Liver (tissue), 9 donors: Measurements from ENCODE around the gene TCEA2. TPM values are rescaled to one million over a fixed set of nuclear protein-coding genes. Genes with fewer than 3 reads are reported as not detected.

Source experiments
- DNase-seq: peaks from one replicate; pipeline ENCODE4 v3.0.0-alpha.2; 2017; ENCODE audit warnings: low spot score
- H3K27ac ChIP-seq, 2 donors: one replicate each; pipeline ENCODE4 v1.7.0; 2013; ENCODE audit warnings: inconsistent platforms in 2 of 2, low read length in 2 of 2, control low read depth in 1 of 2, low read depth in 1 of 2, mild to moderate bottlenecking in 1 of 2
- H3K27me3 ChIP-seq, 4 donors: one replicate each; pipeline versions ENCODE4 v1.6.1 to v1.7.0; 2013; ENCODE audit warnings: low read length in 3 of 4, inconsistent platforms in 1 of 4, mild to moderate bottlenecking in 1 of 4, moderate library complexity in 1 of 4; ENCODE audit not compliant: control insufficient read depth in 4 of 4, insufficient read depth in 4 of 4
- H3K36me3 ChIP-seq, 4 donors: one replicate each; pipeline versions ENCODE4 v1.6.1 to v1.7.0; 2013; ENCODE audit warnings: low read length in 3 of 4, mild to moderate bottlenecking in 3 of 4, low read depth in 1 of 4, moderate library complexity in 1 of 4; ENCODE audit not compliant: control insufficient read depth in 4 of 4, insufficient read depth in 3 of 4
- H3K4me1 ChIP-seq, 4 donors: one replicate each; pipeline versions ENCODE4 v1.6.1 to v1.7.0; 2013; ENCODE audit warnings: low read length in 3 of 4, mild to moderate bottlenecking in 3 of 4, moderate library complexity in 1 of 4; ENCODE audit not compliant: control insufficient read depth in 4 of 4, insufficient read depth in 4 of 4
- H3K4me3 ChIP-seq, 3 donors: one replicate each; pipeline versions ENCODE4 v1.6.1 to v1.7.0; 2013; ENCODE audit warnings: low read length in 3 of 3, control low read depth in 1 of 3, low read depth in 1 of 3, mild to moderate bottlenecking in 1 of 3
- H3K9ac ChIP-seq, 2 donors: one replicate each; pipeline ENCODE4 v1.7.0; 2013; ENCODE audit warnings: low read length in 2 of 2, mild to moderate bottlenecking in 2 of 2, moderate library complexity in 2 of 2, control low read depth in 1 of 2, low read depth in 1 of 2
- H3K9me3 ChIP-seq, 4 donors: one replicate each; pipeline versions ENCODE4 v1.6.1 to v1.7.0; 2013; ENCODE audit warnings: low read length in 3 of 4; ENCODE audit not compliant: control insufficient read depth in 4 of 4
- ATF3 ChIP-seq: IDR thresholded peaks from 2 replicates; pipeline ENCODE4 v1.6.1; 2016; ENCODE audit warnings: antibody characterized with exemption
- CTCF ChIP-seq: fragments of 150-350 bp; IDR thresholded peaks from 2 replicates; pipeline ENCODE4 v1.5.1; 2017; ENCODE audit warnings: improper control_type of control experiment, low read depth, low read length; ENCODE audit not compliant: missing input control
- EGR1 ChIP-seq, 2 donors: IDR thresholded peaks; 2 replicates each; pipeline ENCODE4 v1.6.1; 2016 to 2018; ENCODE audit warnings: antibody characterized with exemption in 2 of 2, low read depth in 2 of 2
- FOXA1 ChIP-seq: IDR thresholded peaks from 2 replicates; pipeline ENCODE4 v1.6.1; 2016; ENCODE audit warnings: antibody characterized with exemption
- FOXA2 ChIP-seq: IDR thresholded peaks from 2 replicates; pipeline ENCODE4 v1.6.1; 2016; ENCODE audit warnings: antibody characterized with exemption
- GABPA ChIP-seq, 2 donors: IDR thresholded peaks in 1 of 2; conservative IDR thresholded peaks in 1 of 2; 2 replicates each; pipeline ENCODE4 v1.6.1; 2016; ENCODE audit warnings: antibody characterized with exemption in 2 of 2, mild to moderate bottlenecking in 1 of 2, moderate library complexity in 1 of 2
- HNF4A ChIP-seq, 2 donors: conservative IDR thresholded peaks; 2 replicates each; pipeline ENCODE4 v1.6.1; 2016; ENCODE audit warnings: antibody characterized with exemption in 2 of 2, mild to moderate bottlenecking in 2 of 2
- HNF4G ChIP-seq: IDR thresholded peaks from 2 replicates; pipeline ENCODE4 v1.6.1; 2016; ENCODE audit warnings: antibody characterized with exemption
- JUND ChIP-seq, 2 donors: IDR thresholded peaks; 2 replicates each; pipeline ENCODE4 v1.6.1; 2016; ENCODE audit warnings: antibody characterized with exemption in 2 of 2
- NR2F2 ChIP-seq: IDR thresholded peaks from 2 replicates; pipeline ENCODE4 v1.6.1; 2016; ENCODE audit warnings: antibody characterized with exemption
- RAD21 ChIP-seq, 2 donors: IDR thresholded peaks; 2 replicates each; pipeline ENCODE4 v1.6.1; 2016; ENCODE audit warnings: antibody characterized with exemption in 2 of 2, mild to moderate bottlenecking in 2 of 2
- REST ChIP-seq: IDR thresholded peaks from 2 replicates; pipeline ENCODE4 v1.6.1; 2016; ENCODE audit warnings: antibody characterized with exemption, mild to moderate bottlenecking
- RXRA ChIP-seq, 2 donors: IDR thresholded peaks; 2 replicates each; pipeline ENCODE4 v1.6.1; 2017 to 2018; ENCODE audit warnings: antibody characterized with exemption in 2 of 2, mild to moderate bottlenecking in 1 of 2
- SP1 ChIP-seq: IDR thresholded peaks from 2 replicates; pipeline ENCODE4 v1.6.1; 2018; ENCODE audit warnings: antibody characterized with exemption, mild to moderate bottlenecking
- TAF1 ChIP-seq: conservative IDR thresholded peaks from 2 replicates; pipeline ENCODE4 v1.6.1; 2016; ENCODE audit warnings: antibody characterized with exemption, mild to moderate bottlenecking
- YY1 ChIP-seq: IDR thresholded peaks from 2 replicates; pipeline ENCODE4 v1.6.1; 2016; ENCODE audit warnings: antibody characterized with exemption, mild to moderate bottlenecking
- ZBTB33 ChIP-seq: IDR thresholded peaks from 2 replicates; pipeline ENCODE4 v1.6.1; 2016; ENCODE audit warnings: antibody characterized with exemption
- WGBS: extraction: QIAGEN DNeasy Blood & Tissue Kit; methylation state at CpG from one replicate; pipeline ENCODE4 v1.1.7; 2013; 5-methylcytosine and 5-hydroxymethylcytosine counted together
- polyA plus RNA-seq, 2 donors: library from polyadenylated mRNA; stranded (reverse) in 1 of 2; unstranded in 1 of 2; fragments of 200-250 nt in 1 of 2; fragments of >200 nt in 1 of 2; fragmentation: Nextera tagmentation in 1 of 2; extraction: Ambion mirVana in 1 of 2; gene quantifications; one replicate each; pipeline versions ENCODE4 v1.2.1 to v1.2.3, GENCODE V29; 2013 to 2015
- total RNA-seq, 2 donors: library from RNA; depleted of rRNA; stranded (reverse); fragments of >200 nt; gene quantifications; one replicate each; pipeline ENCODE4 v1.2.3, GENCODE V29; 2014
- TF ChIP-seq, protein P1 (sequence below): IDR thresholded peaks from 2 replicates; pipeline ENCODE4 v1.6.1; 2016; ENCODE audit warnings: antibody characterized with exemption
- donor health status: healthy.
- donor health status: healthy.
- donor health status: healthy.
- donor health status: healthy.
- donor health status: healthy.

The TCEA2 gene
- total and polyA plus RNA-seq, 4 donors: 4.6 to 22.6 (median 11.8) TPM

DNA sequence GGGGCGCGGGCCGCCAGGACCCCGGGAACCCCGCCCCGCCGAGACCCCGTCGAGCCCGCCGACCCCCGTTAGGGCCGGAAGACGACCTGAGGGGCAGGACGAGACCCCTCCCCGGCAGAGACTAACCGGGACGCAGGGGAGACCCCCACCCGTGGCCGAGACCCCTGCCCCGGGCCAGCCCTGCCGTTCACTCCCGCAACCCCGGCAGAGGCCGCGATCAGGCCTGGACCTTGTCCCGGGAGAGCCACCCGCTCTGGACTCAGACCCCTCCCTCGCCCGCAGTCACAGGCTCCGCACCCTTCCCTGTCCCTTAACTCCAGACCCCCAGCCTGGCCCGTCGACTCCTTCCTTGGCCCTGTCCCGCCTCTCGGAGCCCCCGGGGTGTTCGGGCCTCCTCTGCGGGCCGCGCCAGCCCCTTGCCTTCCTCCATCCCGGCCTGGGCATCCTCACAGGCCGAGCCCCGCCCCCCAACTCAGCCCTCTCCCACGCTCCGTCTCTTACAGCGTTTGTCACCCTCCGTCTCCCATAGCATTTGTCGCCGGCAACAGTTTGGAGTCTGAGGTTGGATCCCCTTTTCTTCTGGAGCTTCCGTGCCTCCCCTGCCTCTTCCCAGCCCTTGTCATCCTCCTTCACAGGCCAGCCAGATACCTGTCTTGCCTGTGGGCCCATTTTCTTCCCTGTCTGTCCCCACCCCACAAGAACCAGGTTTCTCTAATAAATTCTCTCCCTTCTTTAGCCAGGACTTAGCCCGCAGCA lies 569 bp downstream of the TCEA2 start:
- TF ChIP-seq SP1: no peak
- TF ChIP-seq JUND (IDR thresholded peaks at IDR 0.05): no peak
- no peak for TF ChIP-seq RXRA (IDR thresholded peaks at IDR 0.05)
- no peak for TF ChIP-seq HNF4A (conservative IDR thresholded peaks at IDR 0.05)
- TF ChIP-seq HNF4G: no peak
- no peak for TF ChIP-seq NR2F2
- no peak for TF ChIP-seq YY1
- no peak for TF ChIP-seq GABPA (IDR thresholded peaks at IDR 0.05 in 1 of 2, conservative IDR thresholded peaks at IDR 0.05 in 1 of 2)
- TF ChIP-seq REST: no peak
- TF ChIP-seq FOXA1: no peak
- TF ChIP-seq EGR1 (IDR thresholded peaks at IDR 0.05; ENCODE audit: low read depth in 2 of 2): no peak
- TF ChIP-seq TAF1: no peak
- TF ChIP-seq FOXA2: no peak
- no peak for TF ChIP-seq RAD21 (IDR thresholded peaks at IDR 0.05)
- TF ChIP-seq, protein P1, sequence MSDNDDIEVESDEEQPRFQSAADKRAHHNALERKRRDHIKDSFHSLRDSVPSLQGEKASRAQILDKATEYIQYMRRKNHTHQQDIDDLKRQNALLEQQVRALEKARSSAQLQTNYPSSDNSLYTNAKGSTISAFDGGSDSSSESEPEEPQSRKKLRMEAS: no peak
- no peak for TF ChIP-seq CTCF
- no peak for TF ChIP-seq ATF3
- no peak for TF ChIP-seq ZBTB33
- Histone ChIP-seq H3K9me3 (no peaks in the 10 kb centered on the region), H3K4me1 (peaks cover 27 to 61% (median 52%) of the 10 kb centered on the region in 4 donors), H3K9ac (peak overlapping the region; percentile 52 to 85), H3K4me3 (peak overlapping the region; percentile 71 to 89 (median 83)), H3K27ac (peak overlapping the region; percentile 64 to 74), H3K27me3 (no peaks in the 10 kb centered on the region), H3K36me3 (no peaks in the 10 kb centered on the region)
- 2% methylated on average over 51 of the region's 51 CpGs for WGBS
- DNase-seq: no peak
